NB4 (cell line): ENCODE data around the gene ENOX2.

Source experiments
- CTCF ChIP-seq: IDR thresholded peaks from one replicate; pipeline ENCODE4 v1.5.1; 2012; ENCODE audit warnings: low read depth, low read length
- MAX ChIP-seq: IDR thresholded peaks from 2 replicates; pipeline ENCODE4 v1.6.1; 2011; ENCODE audit warnings: low read depth, low read length
- POLR2A ChIP-seq: IDR thresholded peaks from 2 replicates; pipeline ENCODE4 v1.6.1; 2011; ENCODE audit warnings: mild to moderate bottlenecking; ENCODE audit not compliant: insufficient read length; ENCODE audit errors: extremely low read depth

GRCh38 chrX:130696542-130696941 lies 206.5 kb downstream of the ENOX2 start:
- TF ChIP-seq CTCF (no peak), MAX (no peak), POLR2A (no peak)
